NCI-H446 (cell line): ENCODE measurements around the gene UXS1.
"Not testable (repeated sequence)": the region's sequence is repeated elsewhere in the genome, so short reads cannot be mapped to it uniquely, and the experiment has no call there.

Experiments
- DNase-seq, 2 experiments: peaks; one replicate each; lab custom pipeline; 2025; lab: John Stamatoyannopoulos, UW

Gene UXS1

DNA sequence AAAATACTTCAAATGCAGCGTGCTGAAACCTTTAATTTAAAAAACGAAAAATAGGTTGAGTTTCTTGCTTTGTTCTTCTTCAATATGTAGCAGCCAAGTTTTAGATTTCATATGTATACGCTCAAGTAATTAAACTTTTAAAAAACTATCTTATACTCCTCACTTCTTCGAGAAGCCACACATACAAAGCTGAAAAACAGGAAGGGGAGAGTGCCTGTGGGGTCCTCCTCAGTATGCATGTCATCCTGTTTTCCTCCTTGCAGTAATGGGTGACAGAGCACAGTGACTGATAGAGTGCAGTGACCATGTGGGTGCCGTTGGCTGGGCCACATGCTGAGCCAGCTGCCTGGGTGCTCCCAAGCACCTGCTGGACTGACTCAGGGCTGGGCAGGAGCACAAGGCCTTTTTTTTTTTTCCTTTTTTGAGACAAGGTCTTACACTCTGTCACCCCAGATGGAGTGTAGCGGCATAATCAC is 33.3 kb downstream of the UXS1 start:
- no peak for DNase-seq

- no peak for DNase-seq
Measured at GRCh38 chr2:106159866-106160785, 34.0 kb downstream of the UXS1 start.

- no peak for DNase-seq
Measured at GRCh38 chr2:106158871-106159270, 35.2 kb downstream of the UXS1 start.

- no peak for DNase-seq
Measured at GRCh38 chr2:106158131-106158530, 36.0 kb downstream of the UXS1 start.

DNA sequence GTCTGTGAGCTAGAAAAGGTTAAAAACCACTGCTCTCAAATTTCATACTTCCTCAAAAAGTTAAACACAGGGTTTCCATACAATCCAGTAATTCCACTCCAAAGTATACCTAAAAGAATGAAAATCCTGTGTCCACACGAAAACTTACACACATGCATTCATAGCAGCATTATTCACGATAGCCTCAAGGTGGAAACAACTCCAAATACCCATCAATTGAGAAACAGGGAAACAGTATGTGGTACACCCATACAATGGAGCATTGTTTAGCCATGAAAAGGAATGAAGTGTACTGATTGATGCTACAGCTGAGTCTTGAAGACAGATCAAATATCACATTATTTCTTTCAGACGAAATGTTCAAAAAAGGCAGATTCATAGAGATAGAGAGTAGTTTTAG is 36.7 kb downstream of the UXS1 start:
- no peak for DNase-seq

DNA sequence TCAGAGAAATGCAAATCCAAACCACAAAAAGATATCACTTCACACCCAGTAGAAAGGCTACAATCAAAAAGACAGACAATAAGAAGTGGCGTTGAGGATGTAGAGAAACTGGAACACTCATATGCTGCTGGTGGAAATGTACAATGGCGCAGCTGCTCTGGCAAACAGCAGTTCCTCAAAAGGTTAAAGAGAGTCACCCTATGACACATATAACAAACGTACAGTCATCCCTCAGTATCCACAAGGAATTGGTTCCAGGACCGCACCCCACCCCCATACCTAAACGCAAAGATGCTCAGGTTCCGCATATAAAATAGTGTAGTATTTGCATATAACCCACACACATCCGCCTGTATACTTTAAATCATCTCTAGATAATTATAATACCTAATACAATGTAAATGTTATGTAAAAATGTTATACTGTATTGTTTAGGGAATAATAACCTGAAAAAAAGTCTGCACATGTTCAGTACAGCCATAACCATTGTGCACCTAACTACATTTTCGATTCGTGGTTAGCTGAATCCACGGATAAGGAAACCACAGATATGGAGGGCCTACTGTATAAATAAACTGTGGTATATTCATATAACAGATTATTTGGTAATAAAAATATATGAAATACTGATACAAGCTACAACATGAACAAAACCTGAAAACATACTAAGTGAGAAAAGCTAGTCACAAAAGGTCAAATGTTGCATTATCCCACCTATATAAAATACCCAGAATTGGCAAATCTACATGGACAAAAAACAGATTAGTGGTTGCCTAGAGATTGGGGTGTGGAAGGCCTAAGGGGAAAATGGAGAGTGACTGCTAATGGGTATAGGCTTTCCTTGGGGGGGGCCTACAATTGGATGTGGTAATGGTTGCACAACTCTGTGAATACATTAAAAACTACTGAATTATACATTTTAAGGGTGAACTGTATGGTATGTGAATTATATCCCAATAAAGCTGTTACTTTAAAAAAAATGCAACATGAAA is 37.5 kb downstream of the UXS1 start:
- no peak for DNase-seq

DNA sequence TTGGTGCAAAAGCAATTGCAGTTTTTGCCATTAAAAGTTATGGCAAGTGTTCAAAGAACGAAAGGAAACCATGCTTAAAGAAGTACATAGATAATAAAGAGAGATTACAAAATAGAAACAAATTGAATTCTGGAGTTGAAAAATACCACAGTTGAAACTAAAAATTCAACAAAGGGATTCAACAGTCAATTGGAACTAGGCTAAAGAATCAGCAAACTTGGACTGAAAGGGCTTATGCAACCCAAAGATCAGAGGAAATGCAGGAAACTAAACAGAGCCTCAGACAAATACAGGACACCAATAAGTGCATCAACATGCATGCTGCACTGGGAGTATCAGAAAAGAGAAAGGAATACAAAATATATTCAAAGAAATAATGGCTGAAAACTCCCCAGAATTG is 40.3 kb downstream of the UXS1 start:
- DNase-seq: no peak

GRCh38 chr2:106147665-106148064 is 46.4 kb downstream of the UXS1 start:
- DNase-seq: no peak

GRCh38 chr2:106147159-106147558 is 46.9 kb downstream of the UXS1 start:
- DNase-seq: no peak

GRCh38 chr2:106144621-106145331 is 49.3 kb downstream of the UXS1 start:
- DNase-seq: no peak

GRCh38 chr2:106143495-106144215 is 50.4 kb downstream of the UXS1 start:
- no peak for DNase-seq

DNA sequence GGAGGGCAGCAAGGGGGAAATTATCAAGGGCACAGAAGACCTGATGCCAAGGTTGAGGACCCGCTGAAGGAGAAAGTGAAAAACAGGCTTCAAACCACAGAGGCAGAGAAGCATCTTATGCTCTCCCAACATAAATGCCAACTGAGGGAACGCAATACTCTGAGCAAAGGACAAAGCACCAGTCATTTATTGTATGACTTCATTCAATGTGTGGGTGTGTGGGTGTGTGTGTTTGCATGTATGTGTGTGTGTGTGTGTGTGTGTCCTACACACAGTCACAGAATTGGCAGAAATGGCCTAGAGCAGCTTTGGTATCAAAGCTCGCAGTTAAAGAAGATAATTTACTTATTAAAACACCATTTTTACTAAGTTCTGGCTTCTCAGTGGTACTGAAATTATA is 51.4 kb downstream of the UXS1 start:
- DNase-seq: no peak

DNA sequence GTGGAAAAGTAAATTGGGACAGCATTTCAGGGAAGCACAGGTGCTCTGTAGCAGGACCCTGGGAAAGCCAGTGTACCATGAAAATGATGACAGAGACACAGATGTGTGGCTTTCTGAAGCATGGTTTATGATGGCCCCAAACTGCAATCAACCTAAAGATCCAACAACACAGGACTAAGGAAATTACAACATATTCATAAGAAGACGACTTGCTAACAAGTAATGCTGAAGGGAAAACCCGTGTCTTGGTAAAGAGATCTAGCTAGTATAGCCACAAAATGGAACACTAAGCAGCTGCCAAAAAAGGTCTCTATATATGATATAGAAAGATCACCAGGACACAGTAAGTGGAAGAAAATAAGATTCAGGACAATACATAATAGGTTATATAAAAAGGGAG is 53.2 kb downstream of the UXS1 start:
- DNase-seq: no peak

GRCh38 chr2:106140113-106140512 is 54.0 kb downstream of the UXS1 start:
- no peak for DNase-seq

- DNase-seq: no peak
Measured at GRCh38 chr2:106139238-106139935, 54.7 kb downstream of the UXS1 start.

DNA sequence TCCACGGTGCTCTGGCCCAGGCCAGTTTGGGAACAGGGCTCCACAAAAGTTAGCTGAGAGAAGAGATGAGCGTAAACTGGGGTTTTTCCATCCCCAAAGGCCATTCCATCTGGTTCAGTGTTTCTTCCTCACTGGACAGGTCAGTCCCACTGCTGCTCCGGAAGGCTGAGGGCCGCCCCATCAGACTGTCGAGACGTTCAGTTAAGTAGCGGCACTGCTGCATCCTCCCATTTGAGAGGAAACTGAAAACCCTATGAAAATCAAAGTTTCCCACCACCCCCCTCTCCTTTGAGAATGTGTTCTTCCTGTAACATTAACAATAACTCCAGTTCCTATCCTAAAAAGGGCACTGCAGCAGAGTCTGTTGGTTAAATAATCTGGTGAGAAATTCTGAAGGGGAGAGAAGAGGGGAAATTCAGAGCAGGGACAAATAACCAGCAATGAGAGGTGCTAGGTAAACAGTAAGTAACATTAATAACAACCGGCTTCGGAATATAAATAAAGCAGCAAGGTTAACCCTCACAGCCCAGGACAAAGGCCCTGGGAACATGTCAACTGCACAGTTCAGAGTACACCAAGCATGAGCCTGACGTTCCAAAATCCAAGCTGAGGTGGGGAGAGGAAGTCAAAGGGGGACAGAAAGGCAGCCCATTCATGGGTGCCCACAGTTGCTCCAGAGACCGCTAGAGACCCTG is 55.4 kb downstream of the UXS1 start:
- DNase-seq: no peak

DNA sequence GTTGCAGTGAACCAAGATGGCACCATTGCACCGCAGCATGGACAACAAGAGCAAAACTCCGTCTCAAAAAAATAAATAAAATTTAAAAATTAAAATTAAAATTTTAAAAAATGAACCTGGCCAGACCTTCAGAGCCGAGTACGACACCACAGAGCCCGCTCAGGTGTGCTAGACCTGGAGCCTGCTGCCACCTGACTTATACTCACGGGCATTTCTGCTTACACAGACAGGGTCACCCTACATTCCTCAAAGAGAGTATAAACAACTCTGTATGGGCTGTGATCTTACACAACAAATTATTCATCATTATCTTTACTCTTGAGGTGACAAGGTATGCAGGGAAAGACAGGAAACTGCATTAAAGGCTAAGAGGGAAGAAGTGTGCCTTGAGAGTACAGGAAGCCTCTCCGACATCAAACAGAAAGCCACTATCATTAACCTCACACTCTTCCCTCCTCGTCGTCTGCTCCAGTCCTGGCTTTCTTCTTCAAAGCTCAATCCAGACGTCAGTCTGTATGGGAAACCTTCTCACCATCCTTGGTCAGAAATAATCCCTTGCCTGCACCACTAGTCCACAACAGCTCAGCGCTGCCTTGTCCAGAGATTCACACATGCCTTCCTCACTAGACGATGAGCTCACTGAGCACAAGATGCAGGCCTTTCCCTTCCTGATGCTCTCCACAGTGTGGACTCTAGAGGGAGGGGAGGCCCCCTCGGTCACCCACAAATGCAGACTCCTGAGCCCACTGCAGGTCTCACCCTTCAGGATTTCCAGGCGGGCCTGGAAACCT is 56.2 kb downstream of the UXS1 start:
- DNase-seq: no peak

- not testable (repeated sequence) for DNase-seq
Measured at GRCh38 chr2:106131192-106131591, 62.9 kb downstream of the UXS1 start.
